Measurements from ENCODE around the gene GPX6.
"Not testable (repeated sequence)": the region's sequence is repeated elsewhere in the genome, so short reads cannot be mapped to it uniquely, and the experiment has no call there.

GPX6 gene

GRCh38 chr6:28523241-28523622, 7.6 kb upstream of the GPX6 start:
- DNase-seq: peak; percentile 22 to 29

DNA sequence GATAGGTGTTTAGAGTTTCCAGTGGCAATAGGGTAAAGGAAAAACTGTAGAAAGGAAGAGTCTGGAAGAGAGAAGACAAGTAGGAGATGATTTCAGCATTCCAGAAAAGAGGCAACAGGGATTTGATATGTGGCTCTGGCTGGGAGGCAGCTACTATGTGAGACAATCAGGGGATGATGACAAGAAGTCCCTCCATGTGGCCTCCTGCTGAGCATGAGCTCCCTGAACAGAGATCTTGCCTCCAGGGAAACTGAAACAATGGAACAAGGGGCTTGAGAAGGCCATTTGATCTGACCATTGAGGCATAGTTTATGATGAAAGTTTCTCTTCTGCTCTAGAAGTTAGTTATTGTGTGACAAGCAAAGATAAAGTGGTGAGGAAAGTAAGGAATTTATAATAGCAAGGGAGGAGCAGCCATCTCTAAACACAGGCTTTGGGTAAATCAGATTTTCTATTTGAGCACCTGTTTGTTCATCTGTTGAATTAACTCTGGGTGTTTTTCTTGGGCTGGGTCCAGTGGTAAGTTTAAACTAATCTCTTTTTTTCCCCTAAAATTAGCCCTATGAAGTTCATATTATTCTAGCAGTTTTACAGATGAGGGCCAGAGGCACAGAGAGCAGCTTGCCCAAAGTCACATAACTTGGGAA, 7.1 kb upstream of the GPX6 start:
- DNase-seq: no peak

DNA sequence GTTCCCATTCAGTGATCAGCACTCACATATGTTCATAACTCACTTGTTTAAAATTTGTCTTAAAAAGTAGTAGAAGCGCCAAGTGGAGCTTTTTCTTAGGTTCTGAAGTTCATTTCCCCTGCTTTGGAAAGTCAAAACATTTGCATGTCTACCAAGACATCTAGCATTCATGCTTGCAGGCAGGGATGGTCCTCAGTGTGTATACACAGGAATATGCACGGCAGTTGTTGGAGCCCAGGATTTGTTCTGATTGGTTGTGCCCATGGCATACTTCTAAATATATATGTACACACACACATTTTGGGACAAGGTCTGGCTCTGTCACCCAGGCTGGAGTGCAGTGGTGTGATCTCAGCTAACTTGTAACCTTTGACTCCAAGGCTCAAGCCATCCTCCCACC, 2.4 kb upstream of the GPX6 start:
- DNase-seq: no peak

DNA sequence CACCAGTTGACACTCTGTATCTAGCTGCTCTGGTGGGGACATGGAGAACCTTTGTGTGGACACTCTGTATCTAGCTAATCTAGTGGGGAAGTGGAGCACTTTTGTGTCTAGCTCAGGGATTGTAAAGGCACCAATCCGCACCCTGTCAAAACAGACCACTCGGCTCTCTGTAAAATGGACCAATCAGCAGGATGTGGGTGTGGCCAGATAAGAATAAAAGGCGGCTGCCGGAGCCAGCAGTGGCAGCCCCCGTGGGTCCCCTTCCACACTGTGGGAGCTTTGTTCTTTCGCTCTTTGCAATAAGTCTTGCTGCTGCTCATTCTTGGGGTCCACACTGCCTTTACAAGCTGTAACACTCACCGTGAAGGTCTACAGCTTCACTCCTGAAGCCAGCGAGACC, 3.2 kb downstream of the GPX6 start:
- DNase-seq: not testable (repeated sequence)

DNA sequence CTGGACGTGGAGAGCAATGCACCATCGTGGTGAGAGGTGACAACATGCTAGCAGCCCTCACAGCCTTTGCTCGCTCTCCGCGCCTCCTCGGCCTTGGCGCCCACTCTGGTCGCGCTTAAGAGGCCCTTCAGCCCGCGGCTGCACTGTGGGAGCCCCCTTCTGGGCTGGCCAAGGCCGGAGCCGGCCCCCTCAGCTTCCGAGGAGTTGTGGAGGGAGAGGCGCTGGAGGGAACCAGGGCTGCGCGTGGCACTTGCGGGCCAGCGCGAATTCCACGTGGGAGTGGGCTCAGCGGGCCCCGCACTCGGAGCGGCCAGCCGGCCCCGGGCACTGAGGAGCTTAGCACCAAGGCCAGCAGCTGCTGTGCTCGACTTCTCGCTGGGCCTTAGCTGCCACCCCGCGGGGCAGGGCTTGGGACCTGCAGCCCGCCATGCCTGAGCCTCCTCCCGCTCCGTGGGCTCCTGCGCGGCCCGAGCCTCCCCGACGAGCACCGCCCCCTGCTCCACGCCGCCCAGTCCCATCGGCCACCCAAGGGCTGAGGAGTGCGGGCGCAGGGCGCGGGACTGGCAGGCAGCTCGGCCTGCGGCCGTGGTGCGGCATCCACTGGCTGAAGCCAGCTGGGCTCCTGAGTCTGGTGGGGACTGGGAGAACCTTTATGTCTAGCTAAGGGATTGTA, 3.8 kb downstream of the GPX6 start:
- DNase-seq: no peak

- DNase-seq: no peak
Measured at GRCh38 chr6:28506807-28507475, 8.7 kb downstream of the GPX6 start.

- DNase-seq: no peak
Measured at GRCh38 chr6:28505733-28506132, 9.9 kb downstream of the GPX6 start.

DNA sequence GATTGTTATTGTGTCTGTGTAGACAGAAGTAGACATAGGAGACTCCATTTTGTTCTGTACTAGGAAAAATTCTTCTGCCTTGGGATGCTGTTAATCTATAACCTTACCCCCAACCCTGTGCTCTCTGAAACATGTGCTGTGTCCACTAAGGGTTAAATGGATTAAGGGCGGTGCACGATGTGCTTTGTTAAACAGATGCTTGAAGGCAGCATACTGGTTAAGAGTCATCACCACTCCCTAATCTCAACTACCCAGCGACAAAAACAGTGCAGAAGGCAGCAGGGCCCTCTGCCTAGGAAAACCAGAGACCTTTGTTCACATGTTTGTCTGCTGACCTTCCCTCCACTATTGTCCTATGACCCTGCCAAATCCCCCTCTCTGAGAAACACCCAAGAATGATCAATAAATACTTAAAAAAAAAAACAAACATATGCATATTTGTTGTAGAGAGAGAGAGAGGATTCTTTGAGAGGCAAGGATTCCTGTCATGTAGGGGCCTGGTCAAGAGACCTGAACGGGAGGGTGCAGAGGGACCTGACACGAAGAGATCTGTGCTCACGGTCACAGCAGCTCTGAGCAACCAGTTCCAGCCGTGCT, 12.8 kb downstream of the GPX6 start:
- DNase-seq: not testable (repeated sequence)

DNA sequence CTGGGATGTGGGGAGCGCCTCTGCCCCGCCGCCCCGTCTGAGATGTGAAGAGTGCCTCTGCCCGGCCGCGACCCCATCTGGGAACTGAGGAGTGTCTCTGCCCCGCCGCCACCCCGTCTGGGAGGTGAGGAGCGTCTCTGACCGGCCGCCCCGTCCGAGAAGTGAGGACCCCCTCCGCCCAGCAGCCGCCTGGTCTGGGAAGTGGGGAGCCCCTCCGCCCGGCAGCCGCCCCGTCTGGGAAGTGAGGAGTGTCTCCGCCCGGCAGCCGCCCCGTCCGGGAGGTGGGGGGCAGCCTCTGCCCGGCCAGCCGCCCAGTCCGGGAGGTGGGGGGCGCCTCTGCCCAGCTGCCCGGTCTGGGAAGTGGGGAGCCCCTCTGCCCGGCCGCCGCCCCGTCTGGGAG, 13.5 kb downstream of the GPX6 start:
- DNase-seq: not testable (repeated sequence)

DNA sequence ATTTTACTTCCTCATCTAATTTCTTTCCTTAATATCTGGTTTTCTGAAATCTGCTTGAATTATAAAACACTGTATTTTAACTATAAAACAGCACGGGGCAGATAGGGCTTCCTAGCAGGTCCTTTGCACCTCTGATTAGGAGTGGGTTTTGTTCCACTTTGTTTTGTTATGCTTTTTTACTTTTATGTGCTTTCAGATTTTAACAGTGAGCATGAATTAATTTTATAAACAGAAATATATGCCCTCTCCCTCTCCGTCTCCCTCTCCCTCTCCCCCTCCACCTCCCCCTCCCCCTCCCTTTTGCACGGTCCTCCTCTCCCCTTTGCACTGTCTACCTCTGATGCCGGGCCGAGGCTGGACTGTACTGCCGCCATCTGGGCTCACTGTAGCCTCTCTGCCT, 14.3 kb downstream of the GPX6 start:
- no peak for DNase-seq

DNA sequence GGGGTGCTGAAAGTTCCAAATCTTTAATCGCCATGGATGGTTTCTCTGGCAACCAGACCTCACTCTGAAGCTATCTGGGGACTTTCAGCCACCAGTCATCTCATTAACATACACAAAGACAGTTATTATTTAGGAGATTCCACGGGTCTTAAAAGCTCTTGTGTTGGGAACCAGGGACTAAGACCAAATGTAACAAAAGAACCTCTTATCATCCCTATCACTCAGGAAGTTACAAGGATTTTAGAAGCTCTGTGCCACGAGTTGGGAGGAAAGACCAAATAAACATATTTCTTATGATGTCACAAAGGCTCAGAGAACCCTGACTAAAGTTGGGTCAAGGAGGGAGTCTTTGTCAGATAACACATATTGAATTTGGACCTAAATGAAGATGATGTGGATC, 17.7 kb downstream of the GPX6 start:
- DNase-seq: no peak

DNA sequence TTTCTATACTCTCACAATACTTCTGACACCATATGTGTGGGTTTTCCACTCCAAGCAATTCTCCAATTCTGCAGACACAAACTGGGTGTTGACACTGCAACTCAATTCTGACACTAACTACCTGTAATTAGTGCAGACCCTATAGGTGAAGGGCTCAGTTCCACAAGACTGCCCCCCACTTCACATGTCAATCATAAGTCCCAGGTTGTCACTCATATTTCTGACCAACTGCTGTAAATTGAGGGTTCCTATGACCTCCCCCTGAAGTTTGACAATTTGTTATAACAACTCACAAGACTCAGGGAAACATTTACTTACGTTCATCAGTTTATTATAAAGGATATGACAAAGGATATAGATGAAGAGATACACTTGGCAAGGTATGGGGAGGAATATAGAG, 18.3 kb downstream of the GPX6 start:
- no peak for DNase-seq

GRCh38 chr6:28496099-28496779, 19.4 kb downstream of the GPX6 start:
- no peak for DNase-seq

GRCh38 chr6:28491984-28492317, 23.6 kb downstream of the GPX6 start:
- DNase-seq: no peak

DNA sequence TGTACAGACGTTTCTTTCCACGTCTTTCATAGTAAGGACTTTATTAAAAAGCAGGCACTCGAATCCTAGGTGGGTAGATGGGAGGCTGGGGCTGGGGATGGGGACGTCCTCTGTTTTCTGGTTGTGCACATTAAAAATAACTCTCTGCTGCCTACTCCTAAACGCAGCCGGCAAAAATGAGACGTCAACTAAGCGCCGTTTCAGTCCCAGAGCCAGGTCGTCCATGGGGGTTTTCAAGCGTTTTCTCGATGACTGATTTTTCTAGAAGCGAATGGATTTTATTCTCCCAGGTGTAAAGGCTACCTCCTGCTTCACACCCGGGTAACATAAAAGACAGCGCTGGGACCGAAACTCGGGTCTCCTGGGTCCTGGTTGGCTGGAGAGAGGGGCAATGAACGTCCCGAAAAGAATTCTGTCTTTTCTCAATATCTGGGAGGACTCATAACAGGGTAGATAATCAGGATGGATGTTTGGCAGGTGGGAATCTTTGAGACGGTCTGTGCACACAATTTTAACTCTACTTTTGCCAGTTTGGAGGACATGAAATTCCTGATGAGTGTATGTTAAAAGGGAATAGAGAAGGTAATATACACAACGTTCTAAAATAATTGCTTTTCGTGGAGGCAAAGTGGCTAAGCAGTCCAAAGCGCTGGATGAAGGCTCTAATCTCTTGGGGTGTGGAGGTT, 25.2 kb downstream of the GPX6 start:
- DNase-seq: no peak

DNA sequence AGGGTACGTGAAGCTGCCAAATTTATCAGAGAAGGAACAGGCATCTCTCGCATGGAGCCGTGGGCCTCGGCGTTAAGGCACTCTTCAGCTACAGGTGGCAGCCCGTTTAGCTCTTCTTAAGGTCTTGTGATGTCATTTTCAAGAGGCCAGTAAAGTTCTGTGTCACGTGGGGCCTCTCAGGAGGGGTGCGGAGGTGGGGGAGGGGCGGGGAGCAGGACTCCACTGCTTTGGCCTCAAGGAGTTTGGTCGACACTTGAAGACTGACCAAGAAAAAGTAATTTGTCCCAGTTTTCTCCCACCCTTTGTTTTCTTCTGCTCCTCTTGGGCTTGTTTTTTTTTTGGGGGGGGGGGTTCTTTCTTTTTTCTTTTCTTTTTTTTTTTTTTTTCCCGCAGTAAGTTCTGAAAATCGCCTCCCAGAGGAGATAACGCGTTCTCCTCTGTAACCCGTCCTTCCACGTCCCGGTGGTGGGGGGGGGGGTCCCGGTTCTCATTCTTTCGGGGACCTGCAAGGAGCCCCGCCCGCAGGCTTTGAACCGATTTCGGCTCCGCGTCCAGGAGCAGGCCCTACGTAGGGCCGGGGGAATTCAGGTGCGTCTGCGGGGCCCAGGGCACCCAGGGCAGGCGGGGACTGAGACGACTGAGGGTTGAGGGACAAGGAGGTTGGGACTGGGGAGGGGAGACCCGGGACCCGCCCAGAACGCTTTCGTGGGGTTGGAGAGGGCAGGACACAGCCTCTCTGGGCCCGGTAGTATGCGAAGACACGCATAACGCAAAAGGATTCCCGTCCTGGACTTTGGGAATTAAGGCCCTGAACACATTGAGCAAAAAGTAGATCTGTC, 26.0 kb downstream of the GPX6 start:
- peak; percentile 13 to 29 for DNase-seq

- DNase-seq: peak in 1 of 2 donors; percentile 5
Measured at GRCh38 chr6:28488916-28489365, 26.7 kb downstream of the GPX6 start.

GRCh38 chr6:28486988-28487742, 28.4 kb downstream of the GPX6 start:
- DNase-seq: no peak

DNA sequence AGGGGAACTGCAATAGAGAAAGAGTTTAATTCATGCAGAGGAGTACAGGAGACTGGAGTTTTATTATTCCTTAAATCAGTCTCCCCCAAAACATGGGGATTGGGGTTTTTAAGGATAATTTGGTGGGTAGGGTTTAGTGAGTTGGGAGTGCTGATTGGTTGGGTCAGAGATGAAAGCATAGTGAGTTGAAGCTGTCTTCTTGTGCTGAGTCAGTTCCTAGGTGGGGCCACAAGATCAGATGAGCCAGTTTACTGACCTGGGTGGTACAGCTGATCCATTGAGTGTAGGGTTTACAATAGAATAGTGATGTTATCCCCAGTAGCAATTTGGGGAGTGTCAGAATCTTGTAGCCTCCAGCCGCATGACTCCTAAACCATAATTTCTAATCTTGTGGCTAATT, 29.1 kb downstream of the GPX6 start:
- no peak for DNase-seq

GRCh38 chr6:28485482-28485881, 30.1 kb downstream of the GPX6 start:
- no peak for DNase-seq

All from activated CD4-positive, alpha-beta T cell treated with anti-CD3 and anti-CD28 coated beads for 4 hours (primary cell).